Measurements from ENCODE around the gene CTCF. TPM values are rescaled to one million over a fixed set of nuclear protein-coding genes. Genes with fewer than 3 reads are reported as not detected.

The CTCF gene
- total RNA-seq, 2 donors from 2014 or later = 61.3 to 74.6 TPM

DNA sequence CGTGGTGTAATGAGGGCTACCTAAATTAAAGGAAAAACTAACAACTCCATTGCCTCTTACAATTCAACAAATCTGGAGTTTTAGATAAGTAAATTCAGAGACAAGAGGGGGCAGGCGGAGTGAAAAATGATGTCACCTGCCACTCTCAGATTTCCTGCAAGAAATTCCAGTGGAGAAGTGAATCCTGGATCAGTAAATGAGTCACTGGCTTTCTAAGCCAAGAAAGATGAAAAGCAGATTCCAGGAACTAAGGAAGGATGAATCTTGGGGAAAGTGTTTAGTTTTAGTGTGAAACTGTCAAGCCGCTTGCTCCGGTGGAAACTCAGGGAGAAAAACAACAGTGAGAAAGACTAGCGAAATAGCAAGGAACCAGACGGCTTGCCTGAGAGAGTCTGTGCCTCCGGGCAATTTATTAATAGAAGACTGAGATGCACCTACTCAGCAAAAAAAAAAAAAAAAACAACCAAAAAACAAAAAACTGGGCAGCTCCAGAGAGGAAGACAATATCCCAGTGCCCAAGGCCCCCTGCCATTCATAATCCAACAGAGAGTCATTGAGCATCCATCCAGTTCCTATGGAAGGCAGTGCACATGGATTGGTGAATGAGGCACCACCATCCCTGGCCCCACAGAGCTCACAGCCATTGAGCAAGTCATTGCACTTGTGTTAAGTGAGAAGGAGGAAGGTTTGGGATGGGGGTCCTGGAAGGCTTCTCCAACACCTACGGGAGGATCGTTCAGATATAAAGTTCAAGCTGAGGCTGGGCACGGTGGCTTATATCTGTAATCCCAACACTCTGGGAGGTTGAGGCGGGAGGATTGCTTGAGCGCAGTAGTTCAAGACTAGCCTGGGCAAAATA, 45.8 kb upstream of the CTCF start:
- Mint-ChIP-seq H3K4me1 (no peaks in the 10 kb centered on the region), H3K36me3 (ENCODE audit: low read depth) (no peaks in the 10 kb centered on the region), H3K9me3 (no peaks in the 10 kb centered on the region), H3K27me3 (ENCODE audit: insufficient read depth) (peaks cover 22% of the 10 kb centered on the region), H3K4me3 (no peak overlapping the region), H3K27ac (no peak overlapping the region)
- Histone ChIP-seq H3K4me1 (ENCODE audit: control insufficient read depth, insufficient read depth, low read length) (no peaks in the 10 kb centered on the region), H3K27me3 (ENCODE audit: control insufficient read depth, insufficient read depth, low read length, poor library complexity, severe bottlenecking) (no peaks in the 10 kb centered on the region), H3K9me3 (ENCODE audit: control insufficient read depth, low read length) (no peaks in the 10 kb centered on the region), H3K36me3 (ENCODE audit: control insufficient read depth, insufficient read depth, low read length) (no peaks in the 10 kb centered on the region), H3K27ac (ENCODE audit: low read depth, low read length) (no peak overlapping the region), H3K9ac (ENCODE audit: extremely low read depth, low read length, poor library complexity, severe bottlenecking) (no peak overlapping the region), H3K4me3 (ENCODE audit: low read length) (no peak overlapping the region)
- TF ChIP-seq CTCF (conservative IDR thresholded peaks at IDR 0.05) = no peak
- 93 to 96% methylated on average over 8 to 11 of the region's 12 CpGs for WGBS, 2 experiments (ENCODE audit: insufficient coverage in 1 of 2, insufficient read length in 1 of 2)
- DNase-seq = no peak

DNA sequence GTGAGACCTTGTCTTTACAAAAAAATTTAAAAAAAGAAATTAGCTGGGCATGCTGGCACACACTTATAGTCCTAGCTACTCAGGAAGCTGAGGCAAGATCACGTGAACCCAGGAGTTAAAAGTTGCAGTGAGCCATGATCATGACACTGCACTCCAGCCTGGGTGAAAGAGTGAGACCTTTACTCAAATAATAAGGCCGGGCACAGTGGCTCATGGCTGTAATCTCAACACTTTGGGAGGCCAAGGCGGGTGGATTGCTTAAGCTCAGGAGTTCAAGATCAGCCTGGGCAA, 45.2 kb upstream of the CTCF start:
- Mint-ChIP-seq H3K4me3 (no peak overlapping the region), H3K27ac (no peak overlapping the region), H3K36me3 (ENCODE audit: low read depth) (no peaks in the 10 kb centered on the region), H3K4me1 (no peaks in the 10 kb centered on the region), H3K27me3 (ENCODE audit: insufficient read depth) (peaks cover 26% of the 10 kb centered on the region), H3K9me3 (no peaks in the 10 kb centered on the region)
- Histone ChIP-seq H3K4me3 (ENCODE audit: low read length) (no peak overlapping the region), H3K27ac (ENCODE audit: low read depth, low read length) (no peak overlapping the region), H3K36me3 (ENCODE audit: control insufficient read depth, insufficient read depth, low read length) (no peaks in the 10 kb centered on the region), H3K9me3 (ENCODE audit: control insufficient read depth, low read length) (no peaks in the 10 kb centered on the region), H3K9ac (ENCODE audit: extremely low read depth, low read length, poor library complexity, severe bottlenecking) (no peak overlapping the region), H3K27me3 (ENCODE audit: control insufficient read depth, insufficient read depth, low read length, poor library complexity, severe bottlenecking) (no peaks in the 10 kb centered on the region), H3K4me1 (ENCODE audit: control insufficient read depth, insufficient read depth, low read length) (no peaks in the 10 kb centered on the region)
- no peak for TF ChIP-seq CTCF (conservative IDR thresholded peaks at IDR 0.05)
- 95 to 96% methylated on average over 3 of the region's 3 CpGs for WGBS, 2 experiments (ENCODE audit: insufficient coverage in 1 of 2, insufficient read length in 1 of 2)
- DNase-seq = no peak

- Histone ChIP-seq H3K27me3 (ENCODE audit: control insufficient read depth, insufficient read depth, low read length, poor library complexity, severe bottlenecking) (no peaks in the 10 kb centered on the region), H3K4me3 (ENCODE audit: low read length) (no peak overlapping the region), H3K9me3 (ENCODE audit: control insufficient read depth, low read length) (no peaks in the 10 kb centered on the region), H3K4me1 (ENCODE audit: control insufficient read depth, insufficient read depth, low read length) (no peaks in the 10 kb centered on the region), H3K27ac (ENCODE audit: low read depth, low read length) (no peak overlapping the region), H3K36me3 (ENCODE audit: control insufficient read depth, insufficient read depth, low read length) (no peaks in the 10 kb centered on the region), H3K9ac (ENCODE audit: extremely low read depth, low read length, poor library complexity, severe bottlenecking) (no peak overlapping the region)
- Mint-ChIP-seq H3K9me3 (no peaks in the 10 kb centered on the region), H3K27ac (no peak overlapping the region), H3K4me3 (no peak overlapping the region), H3K36me3 (ENCODE audit: low read depth) (no peaks in the 10 kb centered on the region), H3K4me1 (no peaks in the 10 kb centered on the region), H3K27me3 (ENCODE audit: insufficient read depth) (peaks cover 28% of the 10 kb centered on the region)
- 87 to 92% methylated on average over 7 to 10 of the region's 11 CpGs for WGBS, 2 experiments (ENCODE audit: insufficient coverage in 1 of 2, insufficient read length in 1 of 2)
- no peak for TF ChIP-seq CTCF (conservative IDR thresholded peaks at IDR 0.05)
- no peak for DNase-seq
These were observed 44.5 kb upstream of the CTCF start for GRCh38 chr16:67517661-67518423.

Measured in endodermal cell (in vitro differentiated cells).